H1 (cell line): ENCODE data around the gene PITPNC1. TPM values are rescaled to one million over a fixed set of nuclear protein-coding genes. Genes with fewer than 3 reads are reported as not detected.

ENCODE experiments used
- CBX8 ChIP-seq: fragments of 300-800, 300-1000 bp; sonication (generic); IDR thresholded peaks from 2 replicates; pipeline ENCODE4 v1.7.1; 2016; ENCODE audit warnings: low read depth, low read length, borderline replicate concordance
- KDM5A ChIP-seq: fragments of 200-600 bp; IDR thresholded peaks from 2 replicates; pipeline ENCODE4 v1.7.1; 2012; ENCODE audit warnings: mild to moderate bottlenecking, low read length, inconsistent platforms, mixed read lengths
- RNF2 ChIP-seq: fragments of 200-900, 300-1000 bp; sonication (generic); IDR thresholded peaks from 2 replicates; pipeline ENCODE4 v1.7.1; 2016; ENCODE audit warnings: borderline replicate concordance, low read depth, mild to moderate bottlenecking, antibody characterized with exemption, low read length; ENCODE audit not compliant: poor library complexity, severe bottlenecking; ENCODE audit errors: missing control alignments
- SRF ChIP-seq: IDR thresholded peaks from 2 replicates; pipeline ENCODE4 v1.6.1; 2011; ENCODE audit warnings: mild to moderate bottlenecking, low read depth, low read length, moderate library complexity
- SUZ12 ChIP-seq: fragments of 200-600 bp; sonication (generic); IDR thresholded peaks from 2 replicates; pipeline ENCODE4 v1.6.1; 2012; ENCODE audit warnings: mild to moderate bottlenecking, inconsistent platforms, low read length, moderate library complexity, mixed read lengths
- TCF12 ChIP-seq: IDR thresholded peaks from 2 replicates; pipeline ENCODE4 v1.6.1; 2011; ENCODE audit warnings: low read depth, mild to moderate bottlenecking, low read length
- polyA plus RNA-seq, 7 experiments: library from polyadenylated mRNA; depleted of rRNA in 3 of 7; stranded (reverse) in 5 of 7; unstranded in 2 of 7; fragments of >200 nt in 5 of 7; fragments of 200-250 nt in 2 of 7; gene quantifications; 1 replicate in 5 of 7; 2 replicates in 1 of 7; 4 replicates in 1 of 7; pipeline versions ENCODE4 v1.2.1 to v1.2.3, GENCODE V29; 2011 to 2013; ENCODE audit warnings: missing spikeins in 2 of 7, mixed read lengths in 2 of 7
- total RNA-seq: library from RNA; stranded (reverse); fragmentation: NEBNext Ultra II Directional; extraction: Animal tissue kit (Norgen Biotek cat#: 25700); gene quantifications from 2 replicates; pipeline ENCODE4 v1.2.1, GENCODE V29; 2021
- TF ChIP-seq, protein P1 (sequence below): fragments of 300-600 bp; sonication (generic); IDR thresholded peaks from 2 replicates; pipeline ENCODE4 v1.7.1; 2012; ENCODE audit warnings: low read length, moderate library complexity, mild to moderate bottlenecking, inconsistent platforms; ENCODE audit not compliant: insufficient replicate concordance

PITPNC1 gene
- total and polyA plus RNA-seq, 2 of the 8 experiments (the other 6 are each of a cell fraction or from before 2014, with no cell fraction given), result 17.6 to 54.7 TPM

DNA sequence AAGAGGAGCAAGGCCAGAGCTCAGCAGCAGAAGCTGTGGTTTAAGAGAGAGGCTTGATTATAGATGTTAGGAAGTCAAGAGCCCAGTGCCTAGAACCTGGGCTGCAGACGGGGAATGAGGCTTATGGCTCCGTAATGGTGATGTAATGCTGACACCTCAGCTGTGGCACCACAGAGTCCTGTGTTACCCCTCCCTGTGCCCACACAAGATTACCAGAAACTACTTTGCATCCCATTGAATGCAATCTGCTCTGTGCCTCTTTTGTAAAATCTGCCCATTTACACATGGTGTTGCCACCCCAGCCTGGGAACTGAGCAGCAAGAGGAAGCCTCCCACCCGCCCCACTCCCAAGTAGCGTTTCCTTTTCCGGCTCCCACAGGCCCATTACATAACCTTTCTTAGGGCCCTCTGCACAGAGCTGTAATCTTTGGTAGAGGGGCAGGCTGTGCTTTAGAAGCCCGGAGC lies 57.0 kb downstream of the PITPNC1 start (continued):
- TF ChIP-seq, protein P1, sequence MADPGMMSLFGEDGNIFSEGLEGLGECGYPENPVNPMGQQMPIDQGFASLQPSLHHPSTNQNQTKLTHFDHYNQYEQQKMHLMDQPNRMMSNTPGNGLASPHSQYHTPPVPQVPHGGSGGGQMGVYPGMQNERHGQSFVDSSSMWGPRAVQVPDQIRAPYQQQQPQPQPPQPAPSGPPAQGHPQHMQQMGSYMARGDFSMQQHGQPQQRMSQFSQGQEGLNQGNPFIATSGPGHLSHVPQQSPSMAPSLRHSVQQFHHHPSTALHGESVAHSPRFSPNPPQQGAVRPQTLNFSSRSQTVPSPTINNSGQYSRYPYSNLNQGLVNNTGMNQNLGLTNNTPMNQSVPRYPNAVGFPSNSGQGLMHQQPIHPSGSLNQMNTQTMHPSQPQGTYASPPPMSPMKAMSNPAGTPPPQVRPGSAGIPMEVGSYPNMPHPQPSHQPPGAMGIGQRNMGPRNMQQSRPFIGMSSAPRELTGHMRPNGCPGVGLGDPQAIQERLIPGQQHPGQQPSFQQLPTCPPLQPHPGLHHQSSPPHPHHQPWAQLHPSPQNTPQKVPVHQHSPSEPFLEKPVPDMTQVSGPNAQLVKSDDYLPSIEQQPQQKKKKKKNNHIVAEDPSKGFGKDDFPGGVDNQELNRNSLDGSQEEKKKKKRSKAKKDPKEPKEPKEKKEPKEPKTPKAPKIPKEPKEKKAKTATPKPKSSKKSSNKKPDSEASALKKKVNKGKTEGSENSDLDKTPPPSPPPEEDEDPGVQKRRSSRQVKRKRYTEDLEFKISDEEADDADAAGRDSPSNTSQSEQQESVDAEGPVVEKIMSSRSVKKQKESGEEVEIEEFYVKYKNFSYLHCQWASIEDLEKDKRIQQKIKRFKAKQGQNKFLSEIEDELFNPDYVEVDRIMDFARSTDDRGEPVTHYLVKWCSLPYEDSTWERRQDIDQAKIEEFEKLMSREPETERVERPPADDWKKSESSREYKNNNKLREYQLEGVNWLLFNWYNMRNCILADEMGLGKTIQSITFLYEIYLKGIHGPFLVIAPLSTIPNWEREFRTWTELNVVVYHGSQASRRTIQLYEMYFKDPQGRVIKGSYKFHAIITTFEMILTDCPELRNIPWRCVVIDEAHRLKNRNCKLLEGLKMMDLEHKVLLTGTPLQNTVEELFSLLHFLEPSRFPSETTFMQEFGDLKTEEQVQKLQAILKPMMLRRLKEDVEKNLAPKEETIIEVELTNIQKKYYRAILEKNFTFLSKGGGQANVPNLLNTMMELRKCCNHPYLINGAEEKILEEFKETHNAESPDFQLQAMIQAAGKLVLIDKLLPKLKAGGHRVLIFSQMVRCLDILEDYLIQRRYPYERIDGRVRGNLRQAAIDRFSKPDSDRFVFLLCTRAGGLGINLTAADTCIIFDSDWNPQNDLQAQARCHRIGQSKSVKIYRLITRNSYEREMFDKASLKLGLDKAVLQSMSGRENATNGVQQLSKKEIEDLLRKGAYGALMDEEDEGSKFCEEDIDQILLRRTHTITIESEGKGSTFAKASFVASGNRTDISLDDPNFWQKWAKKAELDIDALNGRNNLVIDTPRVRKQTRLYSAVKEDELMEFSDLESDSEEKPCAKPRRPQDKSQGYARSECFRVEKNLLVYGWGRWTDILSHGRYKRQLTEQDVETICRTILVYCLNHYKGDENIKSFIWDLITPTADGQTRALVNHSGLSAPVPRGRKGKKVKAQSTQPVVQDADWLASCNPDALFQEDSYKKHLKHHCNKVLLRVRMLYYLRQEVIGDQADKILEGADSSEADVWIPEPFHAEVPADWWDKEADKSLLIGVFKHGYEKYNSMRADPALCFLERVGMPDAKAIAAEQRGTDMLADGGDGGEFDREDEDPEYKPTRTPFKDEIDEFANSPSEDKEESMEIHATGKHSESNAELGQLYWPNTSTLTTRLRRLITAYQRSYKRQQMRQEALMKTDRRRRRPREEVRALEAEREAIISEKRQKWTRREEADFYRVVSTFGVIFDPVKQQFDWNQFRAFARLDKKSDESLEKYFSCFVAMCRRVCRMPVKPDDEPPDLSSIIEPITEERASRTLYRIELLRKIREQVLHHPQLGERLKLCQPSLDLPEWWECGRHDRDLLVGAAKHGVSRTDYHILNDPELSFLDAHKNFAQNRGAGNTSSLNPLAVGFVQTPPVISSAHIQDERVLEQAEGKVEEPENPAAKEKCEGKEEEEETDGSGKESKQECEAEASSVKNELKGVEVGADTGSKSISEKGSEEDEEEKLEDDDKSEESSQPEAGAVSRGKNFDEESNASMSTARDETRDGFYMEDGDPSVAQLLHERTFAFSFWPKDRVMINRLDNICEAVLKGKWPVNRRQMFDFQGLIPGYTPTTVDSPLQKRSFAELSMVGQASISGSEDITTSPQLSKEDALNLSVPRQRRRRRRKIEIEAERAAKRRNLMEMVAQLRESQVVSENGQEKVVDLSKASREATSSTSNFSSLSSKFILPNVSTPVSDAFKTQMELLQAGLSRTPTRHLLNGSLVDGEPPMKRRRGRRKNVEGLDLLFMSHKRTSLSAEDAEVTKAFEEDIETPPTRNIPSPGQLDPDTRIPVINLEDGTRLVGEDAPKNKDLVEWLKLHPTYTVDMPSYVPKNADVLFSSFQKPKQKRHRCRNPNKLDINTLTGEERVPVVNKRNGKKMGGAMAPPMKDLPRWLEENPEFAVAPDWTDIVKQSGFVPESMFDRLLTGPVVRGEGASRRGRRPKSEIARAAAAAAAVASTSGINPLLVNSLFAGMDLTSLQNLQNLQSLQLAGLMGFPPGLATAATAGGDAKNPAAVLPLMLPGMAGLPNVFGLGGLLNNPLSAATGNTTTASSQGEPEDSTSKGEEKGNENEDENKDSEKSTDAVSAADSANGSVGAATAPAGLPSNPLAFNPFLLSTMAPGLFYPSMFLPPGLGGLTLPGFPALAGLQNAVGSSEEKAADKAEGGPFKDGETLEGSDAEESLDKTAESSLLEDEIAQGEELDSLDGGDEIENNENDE, result no peak
- no peak for TF ChIP-seq CBX8
- TF ChIP-seq KDM5A, result no peak
- no peak for TF ChIP-seq SUZ12
- TF ChIP-seq SRF, result no peak
- no peak for TF ChIP-seq RNF2
- no peak for TF ChIP-seq TCF12
